ENCODE results near the gene RAF1. TPM values are rescaled to one million over a fixed set of nuclear protein-coding genes. Genes with fewer than 3 reads are reported as not detected.

Gene RAF1
- total and polyA plus RNA-seq, 2 experiments from 2014 or later = 39.5 to 123 TPM

DNA sequence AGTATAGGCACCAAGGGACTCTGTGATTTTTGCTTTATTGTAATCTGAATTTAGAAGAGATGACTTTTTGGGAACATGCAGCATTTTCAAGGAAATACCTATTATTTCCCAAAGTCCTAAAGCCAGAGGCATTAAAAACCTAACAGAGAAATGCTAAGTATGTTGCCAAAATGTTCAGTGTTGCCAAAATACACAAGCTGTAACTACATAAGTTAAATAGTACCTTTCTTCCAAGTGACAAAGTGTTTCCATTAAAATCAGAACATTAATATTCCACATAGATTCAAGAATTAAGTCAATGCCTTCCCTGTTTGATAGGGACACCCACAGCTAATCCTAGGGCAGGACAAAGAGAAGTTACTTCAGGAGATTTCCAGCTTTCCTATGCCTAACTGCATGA lies 65.0 kb downstream of the RAF1 start:
- Histone ChIP-seq H3K4me3 (no peak overlapping the region), H3K4me1 (ENCODE audit: insufficient read depth) (no peaks in the 10 kb centered on the region), H3K9me2 (ENCODE audit: insufficient read depth) (no peaks in the 10 kb centered on the region), H3K27ac (ENCODE audit: low read depth) (no peak overlapping the region), H4K20me1 (replicated peaks; ENCODE audit: insufficient read depth) (peaks cover 3% of the 10 kb centered on the region), H3K36me3 (ENCODE audit: insufficient read depth) (peaks cover 43% of the 10 kb centered on the region), H3K79me2 (replicated peaks; ENCODE audit: insufficient read depth) (no peaks in the 10 kb centered on the region; the same call in 1 of the 2 replicates), H2AFZ (no peak overlapping the region), H3K27me3 (ENCODE audit: insufficient read depth) (no peaks in the 10 kb centered on the region), H3K4me2 (no peak overlapping the region), H3F3A (replicated peaks; ENCODE audit: low read depth) (no peaks in the 10 kb centered on the region)
- peaks cover under 1% of the 10 kb centered on the region; the same call in 1 of the 3 replicates for H3K9me3 Mint-ChIP-seq
- no peak for DNase-seq (ENCODE audit: low spot score)
- H3K4me1 Mint-ChIP-seq = no peaks in the 10 kb centered on the region; the same call in 2 of the 3 replicates
- ATAC-seq = no peak
- H3K36me3 Mint-ChIP-seq (ENCODE audit: low read depth) = peaks cover 70% of the 10 kb centered on the region
- no peak for TF ChIP-seq EZH2 (IDR thresholded peaks at IDR 0.05; ENCODE audit: low read depth, unreplicated experiment)
- TF ChIP-seq ZNF114 (CRISPR knock-in tag; IDR thresholded peaks at IDR 0.05) = no peak
- no peak for TF ChIP-seq STAT1 (IDR thresholded peaks at IDR 0.05; ENCODE audit: unreplicated experiment)
- TF ChIP-seq, protein P1, sequence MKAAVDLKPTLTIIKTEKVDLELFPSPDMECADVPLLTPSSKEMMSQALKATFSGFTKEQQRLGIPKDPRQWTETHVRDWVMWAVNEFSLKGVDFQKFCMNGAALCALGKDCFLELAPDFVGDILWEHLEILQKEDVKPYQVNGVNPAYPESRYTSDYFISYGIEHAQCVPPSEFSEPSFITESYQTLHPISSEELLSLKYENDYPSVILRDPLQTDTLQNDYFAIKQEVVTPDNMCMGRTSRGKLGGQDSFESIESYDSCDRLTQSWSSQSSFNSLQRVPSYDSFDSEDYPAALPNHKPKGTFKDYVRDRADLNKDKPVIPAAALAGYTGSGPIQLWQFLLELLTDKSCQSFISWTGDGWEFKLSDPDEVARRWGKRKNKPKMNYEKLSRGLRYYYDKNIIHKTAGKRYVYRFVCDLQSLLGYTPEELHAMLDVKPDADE (IDR thresholded peaks at IDR 0.05) = no peak
- H3K27me3 Mint-ChIP-seq (ENCODE audit: insufficient read depth, low read depth, poor library complexity) = peaks cover 4% of the 10 kb centered on the region
- no peak overlapping the region for H3K4me3 Mint-ChIP-seq
- H3K27ac Mint-ChIP-seq = no peak overlapping the region

DNA sequence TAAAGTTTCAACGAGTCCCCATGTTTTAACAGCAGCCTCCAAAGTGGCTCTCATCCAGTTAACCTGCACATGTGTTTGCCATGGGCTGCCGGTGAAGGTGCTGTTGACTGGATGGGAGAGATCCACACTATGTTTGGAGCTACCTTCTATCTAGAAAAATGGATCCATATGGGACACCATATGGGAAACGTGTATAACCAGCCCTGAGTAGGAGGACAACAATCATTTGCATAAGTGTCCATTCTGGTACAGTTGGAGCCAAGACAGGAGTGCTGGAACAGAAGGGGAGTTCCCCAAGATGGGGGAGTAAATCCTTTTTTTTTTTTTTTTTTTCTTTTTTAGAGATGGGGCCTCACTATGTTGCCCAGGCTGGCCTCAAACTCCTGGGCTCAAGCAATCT lies 70.4 kb downstream of the RAF1 start:
- no peak overlapping the region; the same call in 1 of the 2 replicates for H3K27ac Mint-ChIP-seq
- no peak overlapping the region for H2AFZ ChIP-seq
- H3K4me3 ChIP-seq = no peak overlapping the region
- peaks cover 5% of the 10 kb centered on the region for H3K27me3 Mint-ChIP-seq (ENCODE audit: insufficient read depth, low read depth, poor library complexity)
- H3K4me1 ChIP-seq (ENCODE audit: insufficient read depth) = no peaks in the 10 kb centered on the region
- H3K4me2 ChIP-seq = no peak overlapping the region
- H3K4me1 Mint-ChIP-seq = no peaks in the 10 kb centered on the region; the same call in 2 of the 3 replicates
- no peaks in the 10 kb centered on the region for H3K9me2 ChIP-seq (ENCODE audit: insufficient read depth)
- H3K27me3 ChIP-seq (ENCODE audit: insufficient read depth) = no peaks in the 10 kb centered on the region
- H3K9me3 Mint-ChIP-seq = peaks cover 3% of the 10 kb centered on the region; the same call in 1 of the 3 replicates
- H3K36me3 ChIP-seq (ENCODE audit: insufficient read depth) = peaks cover 26% of the 10 kb centered on the region
- H3F3A ChIP-seq (replicated peaks; ENCODE audit: low read depth) = no peaks in the 10 kb centered on the region
- no peak overlapping the region for H3K4me3 Mint-ChIP-seq
- H3K36me3 Mint-ChIP-seq (ENCODE audit: low read depth) = peaks cover 78% of the 10 kb centered on the region
- DNase-seq (ENCODE audit: low spot score) (no peak), ATAC-seq (no peak)
- TF ChIP-seq, protein P1 (IDR thresholded peaks at IDR 0.05) = no peak
- TF ChIP-seq JUNB (IDR thresholded peaks at IDR 0.05; ENCODE audit: unreplicated experiment) = no peak
- no peak for TF ChIP-seq ZNF331 (CRISPR knock-in tag; IDR thresholded peaks at IDR 0.05; ENCODE audit: low read depth)
- TF ChIP-seq STAT1 (IDR thresholded peaks at IDR 0.05; ENCODE audit: unreplicated experiment) = no peak
- TF ChIP-seq, protein P2, sequence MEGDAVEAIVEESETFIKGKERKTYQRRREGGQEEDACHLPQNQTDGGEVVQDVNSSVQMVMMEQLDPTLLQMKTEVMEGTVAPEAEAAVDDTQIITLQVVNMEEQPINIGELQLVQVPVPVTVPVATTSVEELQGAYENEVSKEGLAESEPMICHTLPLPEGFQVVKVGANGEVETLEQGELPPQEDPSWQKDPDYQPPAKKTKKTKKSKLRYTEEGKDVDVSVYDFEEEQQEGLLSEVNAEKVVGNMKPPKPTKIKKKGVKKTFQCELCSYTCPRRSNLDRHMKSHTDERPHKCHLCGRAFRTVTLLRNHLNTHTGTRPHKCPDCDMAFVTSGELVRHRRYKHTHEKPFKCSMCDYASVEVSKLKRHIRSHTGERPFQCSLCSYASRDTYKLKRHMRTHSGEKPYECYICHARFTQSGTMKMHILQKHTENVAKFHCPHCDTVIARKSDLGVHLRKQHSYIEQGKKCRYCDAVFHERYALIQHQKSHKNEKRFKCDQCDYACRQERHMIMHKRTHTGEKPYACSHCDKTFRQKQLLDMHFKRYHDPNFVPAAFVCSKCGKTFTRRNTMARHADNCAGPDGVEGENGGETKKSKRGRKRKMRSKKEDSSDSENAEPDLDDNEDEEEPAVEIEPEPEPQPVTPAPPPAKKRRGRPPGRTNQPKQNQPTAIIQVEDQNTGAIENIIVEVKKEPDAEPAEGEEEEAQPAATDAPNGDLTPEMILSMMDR (conservative IDR thresholded peaks at IDR 0.05; ENCODE audit: low read depth in 2 of 2) = no peak
- TF ChIP-seq EZH2phosphoT487 (IDR thresholded peaks at IDR 0.05; ENCODE audit: unreplicated experiment) = no peak
- TF ChIP-seq, protein P3, sequence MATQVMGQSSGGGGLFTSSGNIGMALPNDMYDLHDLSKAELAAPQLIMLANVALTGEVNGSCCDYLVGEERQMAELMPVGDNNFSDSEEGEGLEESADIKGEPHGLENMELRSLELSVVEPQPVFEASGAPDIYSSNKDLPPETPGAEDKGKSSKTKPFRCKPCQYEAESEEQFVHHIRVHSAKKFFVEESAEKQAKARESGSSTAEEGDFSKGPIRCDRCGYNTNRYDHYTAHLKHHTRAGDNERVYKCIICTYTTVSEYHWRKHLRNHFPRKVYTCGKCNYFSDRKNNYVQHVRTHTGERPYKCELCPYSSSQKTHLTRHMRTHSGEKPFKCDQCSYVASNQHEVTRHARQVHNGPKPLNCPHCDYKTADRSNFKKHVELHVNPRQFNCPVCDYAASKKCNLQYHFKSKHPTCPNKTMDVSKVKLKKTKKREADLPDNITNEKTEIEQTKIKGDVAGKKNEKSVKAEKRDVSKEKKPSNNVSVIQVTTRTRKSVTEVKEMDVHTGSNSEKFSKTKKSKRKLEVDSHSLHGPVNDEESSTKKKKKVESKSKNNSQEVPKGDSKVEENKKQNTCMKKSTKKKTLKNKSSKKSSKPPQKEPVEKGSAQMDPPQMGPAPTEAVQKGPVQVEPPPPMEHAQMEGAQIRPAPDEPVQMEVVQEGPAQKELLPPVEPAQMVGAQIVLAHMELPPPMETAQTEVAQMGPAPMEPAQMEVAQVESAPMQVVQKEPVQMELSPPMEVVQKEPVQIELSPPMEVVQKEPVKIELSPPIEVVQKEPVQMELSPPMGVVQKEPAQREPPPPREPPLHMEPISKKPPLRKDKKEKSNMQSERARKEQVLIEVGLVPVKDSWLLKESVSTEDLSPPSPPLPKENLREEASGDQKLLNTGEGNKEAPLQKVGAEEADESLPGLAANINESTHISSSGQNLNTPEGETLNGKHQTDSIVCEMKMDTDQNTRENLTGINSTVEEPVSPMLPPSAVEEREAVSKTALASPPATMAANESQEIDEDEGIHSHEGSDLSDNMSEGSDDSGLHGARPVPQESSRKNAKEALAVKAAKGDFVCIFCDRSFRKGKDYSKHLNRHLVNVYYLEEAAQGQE (IDR thresholded peaks at IDR 0.05; ENCODE audit: unreplicated experiment) = no peak
- TF ChIP-seq ZNF114 (CRISPR knock-in tag; IDR thresholded peaks at IDR 0.05) = no peak
- no peak for TF ChIP-seq NANOG (IDR thresholded peaks at IDR 0.05; ENCODE audit: borderline replicate concordance)
- no peak for TF ChIP-seq POLR2AphosphoS5 (IDR thresholded peaks at IDR 0.05; ENCODE audit: low read depth)
- TF ChIP-seq CREB1 (CRISPR knock-in tag; IDR thresholded peaks at IDR 0.05; ENCODE audit: low read depth) = no peak
- H4K20me1 ChIP-seq (replicated peaks; ENCODE audit: insufficient read depth) = 0 out of 2 replicates have a peak, but pooled peaks cover 8% of the 10 kb centered on the region
- no peaks in the 10 kb centered on the region; the same call in 1 of the 2 replicates for H3K79me2 ChIP-seq (replicated peaks; ENCODE audit: insufficient read depth)
- no peak overlapping the region for H3K27ac ChIP-seq (ENCODE audit: low read depth)
